GM12873 (cell line): ENCODE results near the gene SORCS2.

Experiments
- TF ChIP-seq, protein P1 (sequence below): IDR thresholded peaks from 2 replicates; pipeline ENCODE4 v1.5.1; 2012; ENCODE audit warnings: low read depth, mild to moderate bottlenecking, moderate library complexity, low read length, control low read depth; ENCODE audit not compliant: insufficient read depth; ENCODE audit errors: missing control alignments

The SORCS2 gene

DNA sequence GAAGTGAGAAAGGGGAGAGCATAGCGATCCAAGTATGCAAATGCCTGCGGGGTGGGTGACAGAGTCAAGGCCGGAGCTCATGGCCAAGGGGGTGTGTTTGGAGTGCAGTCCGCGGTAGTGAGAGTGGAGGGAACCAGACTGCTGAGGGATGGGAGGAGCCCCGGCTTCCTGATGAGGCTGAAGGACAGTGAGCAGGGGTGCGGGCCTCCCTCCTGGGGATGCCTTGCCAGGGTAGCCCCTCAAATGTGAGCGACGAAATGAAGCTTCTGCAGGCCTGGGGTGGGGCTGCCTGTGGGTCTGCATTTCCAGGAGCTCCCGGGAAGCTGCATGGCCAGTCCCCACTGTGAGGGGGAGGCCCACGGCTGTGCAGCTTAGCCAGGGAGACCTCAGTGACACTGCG is 197.4 kb downstream of the SORCS2 start:
- TF ChIP-seq, protein P1, sequence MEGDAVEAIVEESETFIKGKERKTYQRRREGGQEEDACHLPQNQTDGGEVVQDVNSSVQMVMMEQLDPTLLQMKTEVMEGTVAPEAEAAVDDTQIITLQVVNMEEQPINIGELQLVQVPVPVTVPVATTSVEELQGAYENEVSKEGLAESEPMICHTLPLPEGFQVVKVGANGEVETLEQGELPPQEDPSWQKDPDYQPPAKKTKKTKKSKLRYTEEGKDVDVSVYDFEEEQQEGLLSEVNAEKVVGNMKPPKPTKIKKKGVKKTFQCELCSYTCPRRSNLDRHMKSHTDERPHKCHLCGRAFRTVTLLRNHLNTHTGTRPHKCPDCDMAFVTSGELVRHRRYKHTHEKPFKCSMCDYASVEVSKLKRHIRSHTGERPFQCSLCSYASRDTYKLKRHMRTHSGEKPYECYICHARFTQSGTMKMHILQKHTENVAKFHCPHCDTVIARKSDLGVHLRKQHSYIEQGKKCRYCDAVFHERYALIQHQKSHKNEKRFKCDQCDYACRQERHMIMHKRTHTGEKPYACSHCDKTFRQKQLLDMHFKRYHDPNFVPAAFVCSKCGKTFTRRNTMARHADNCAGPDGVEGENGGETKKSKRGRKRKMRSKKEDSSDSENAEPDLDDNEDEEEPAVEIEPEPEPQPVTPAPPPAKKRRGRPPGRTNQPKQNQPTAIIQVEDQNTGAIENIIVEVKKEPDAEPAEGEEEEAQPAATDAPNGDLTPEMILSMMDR, result no peak

DNA sequence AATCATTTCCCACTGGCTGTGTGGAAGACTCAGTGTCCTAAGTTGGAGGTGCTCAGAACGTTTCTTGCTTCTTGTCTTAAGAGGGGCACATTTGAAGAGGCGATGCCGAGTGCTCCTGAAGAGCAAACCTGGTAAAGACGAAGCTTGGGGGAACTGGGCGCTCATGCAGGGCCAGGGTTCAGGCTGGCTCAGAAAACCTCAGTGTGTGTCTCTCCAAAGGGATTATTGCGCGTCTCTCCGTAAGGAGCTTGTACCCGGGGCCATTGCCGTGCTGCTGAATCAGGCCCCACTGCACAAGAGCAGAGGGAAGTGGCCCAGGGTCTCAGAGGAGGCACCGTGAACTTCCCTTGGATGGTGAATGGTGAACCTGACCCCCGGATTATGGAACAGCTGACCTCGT is 198.0 kb downstream of the SORCS2 start:
- TF ChIP-seq, protein P1, result no peak

DNA sequence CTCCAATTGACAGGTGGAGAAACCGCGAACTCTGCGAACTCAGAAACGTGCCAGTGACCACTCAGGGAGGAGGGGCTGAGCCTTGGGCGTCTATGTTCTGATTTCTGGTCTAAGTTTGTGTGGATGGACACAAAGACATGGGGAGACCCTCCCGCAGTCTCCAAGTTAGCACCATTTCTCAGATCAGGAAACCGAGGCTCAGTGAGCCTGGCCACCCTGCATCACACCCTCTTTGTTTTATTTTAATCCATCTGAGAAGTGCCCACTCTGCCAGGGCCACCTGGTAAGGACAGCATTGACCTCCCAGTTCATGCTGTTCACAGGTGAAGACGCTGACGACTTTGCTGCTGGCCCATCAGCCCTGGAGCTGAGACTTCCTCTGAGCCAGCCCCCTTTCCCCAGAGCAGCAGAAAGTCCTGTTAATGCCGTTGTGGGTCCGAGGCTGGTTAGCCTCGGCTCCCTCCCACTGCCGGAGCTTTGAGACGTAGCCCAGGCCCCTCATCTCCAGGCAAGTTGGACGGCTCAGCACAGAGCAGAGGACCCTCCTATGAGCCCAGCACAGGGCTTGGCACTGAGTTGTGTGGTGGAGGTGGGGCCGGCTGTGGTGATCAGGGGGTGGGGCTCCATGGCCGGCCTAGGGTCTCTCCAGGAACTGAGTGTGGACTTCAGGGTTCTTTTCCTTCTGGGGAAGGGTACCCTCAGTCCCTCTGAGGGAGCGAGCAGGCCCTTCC is 198.7 kb downstream of the SORCS2 start:
- TF ChIP-seq, protein P1, result no peak

DNA sequence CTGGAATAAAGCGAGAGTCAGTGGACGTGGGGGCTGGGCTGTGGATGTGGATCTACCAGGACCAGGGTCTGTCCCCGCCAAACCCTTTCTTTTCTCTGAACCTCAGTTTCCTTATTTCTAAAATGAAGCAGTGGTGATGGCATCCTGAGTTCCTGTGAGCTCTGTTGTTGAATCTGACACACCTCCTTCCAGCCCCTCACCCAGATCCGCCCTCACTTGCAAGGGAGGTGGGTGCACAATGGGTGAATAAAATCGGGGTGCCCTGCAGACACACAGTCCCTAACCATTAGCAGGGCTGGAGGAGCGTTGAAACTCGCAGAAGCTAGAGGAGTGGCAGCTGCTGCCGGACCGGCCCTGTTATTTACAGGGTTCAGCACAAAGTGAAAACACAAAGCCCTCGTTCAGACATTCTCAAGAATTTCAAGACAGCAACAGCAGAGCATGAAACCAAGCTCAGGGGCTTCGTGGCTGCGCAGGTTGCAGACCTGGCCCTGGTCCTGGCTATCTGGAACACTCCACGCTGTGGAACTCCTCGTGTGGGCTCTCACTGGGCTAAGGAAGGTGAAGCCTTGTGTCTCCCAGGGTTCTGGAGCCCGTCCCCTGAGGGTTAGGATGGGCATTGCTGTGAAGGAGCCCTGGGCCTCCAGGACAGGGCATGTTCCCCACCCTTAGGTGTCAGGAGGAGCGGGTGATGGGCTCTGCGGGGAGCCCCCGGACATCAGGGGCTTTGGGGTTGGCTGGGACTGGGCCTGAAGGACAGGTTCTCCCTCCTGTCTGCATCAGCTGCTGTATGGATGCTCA is 199.5 kb downstream of the SORCS2 start:
- TF ChIP-seq, protein P1, result no peak

DNA sequence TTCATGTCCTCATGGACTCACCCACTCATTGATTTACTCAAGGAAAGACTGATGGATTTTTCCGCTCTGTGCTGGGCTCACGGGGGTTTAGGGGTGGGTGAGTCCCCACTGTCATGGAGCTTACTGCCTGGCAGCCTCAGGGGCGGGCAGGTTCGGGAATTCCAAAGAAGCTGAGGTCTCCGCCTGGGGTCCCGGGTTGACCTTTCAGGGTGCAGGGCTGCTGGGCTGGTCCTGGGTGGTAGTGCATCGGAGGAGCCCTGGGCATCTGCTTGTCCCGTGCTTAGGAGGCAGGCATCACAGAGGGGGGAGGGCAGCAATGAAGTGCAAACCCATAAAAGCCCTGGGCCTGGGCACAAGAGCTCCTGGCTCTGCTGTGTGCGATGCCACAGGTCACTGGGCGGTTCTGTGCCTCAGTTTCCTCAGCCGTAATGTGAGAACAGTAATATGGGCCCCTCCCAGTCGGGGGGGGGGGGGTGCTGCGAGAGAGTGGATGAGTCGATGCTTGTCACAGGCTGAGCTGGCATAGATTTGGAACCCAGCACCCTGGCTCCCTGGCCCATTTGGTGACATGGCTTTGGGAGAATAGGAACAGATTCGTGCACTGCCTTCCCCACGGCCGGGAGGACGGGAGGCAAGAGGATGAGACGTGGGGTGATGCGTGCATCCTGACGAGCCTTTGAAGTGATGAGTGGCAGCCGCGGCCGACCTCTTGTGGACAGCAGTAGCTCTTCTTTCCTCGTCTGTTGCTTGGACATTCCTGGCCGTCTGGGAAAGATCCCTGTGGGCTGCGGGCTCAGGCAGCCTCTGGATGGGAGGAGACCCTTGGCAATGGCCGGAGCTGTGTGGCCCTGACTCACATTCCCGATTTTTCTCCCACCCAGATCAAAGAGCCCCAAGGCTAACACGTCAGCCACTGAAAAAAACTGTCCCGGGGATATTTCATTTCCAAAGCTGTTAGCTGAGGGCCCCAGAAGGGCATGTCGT is 200.4 kb downstream of the SORCS2 start:
- TF ChIP-seq, protein P1, result no peak

DNA sequence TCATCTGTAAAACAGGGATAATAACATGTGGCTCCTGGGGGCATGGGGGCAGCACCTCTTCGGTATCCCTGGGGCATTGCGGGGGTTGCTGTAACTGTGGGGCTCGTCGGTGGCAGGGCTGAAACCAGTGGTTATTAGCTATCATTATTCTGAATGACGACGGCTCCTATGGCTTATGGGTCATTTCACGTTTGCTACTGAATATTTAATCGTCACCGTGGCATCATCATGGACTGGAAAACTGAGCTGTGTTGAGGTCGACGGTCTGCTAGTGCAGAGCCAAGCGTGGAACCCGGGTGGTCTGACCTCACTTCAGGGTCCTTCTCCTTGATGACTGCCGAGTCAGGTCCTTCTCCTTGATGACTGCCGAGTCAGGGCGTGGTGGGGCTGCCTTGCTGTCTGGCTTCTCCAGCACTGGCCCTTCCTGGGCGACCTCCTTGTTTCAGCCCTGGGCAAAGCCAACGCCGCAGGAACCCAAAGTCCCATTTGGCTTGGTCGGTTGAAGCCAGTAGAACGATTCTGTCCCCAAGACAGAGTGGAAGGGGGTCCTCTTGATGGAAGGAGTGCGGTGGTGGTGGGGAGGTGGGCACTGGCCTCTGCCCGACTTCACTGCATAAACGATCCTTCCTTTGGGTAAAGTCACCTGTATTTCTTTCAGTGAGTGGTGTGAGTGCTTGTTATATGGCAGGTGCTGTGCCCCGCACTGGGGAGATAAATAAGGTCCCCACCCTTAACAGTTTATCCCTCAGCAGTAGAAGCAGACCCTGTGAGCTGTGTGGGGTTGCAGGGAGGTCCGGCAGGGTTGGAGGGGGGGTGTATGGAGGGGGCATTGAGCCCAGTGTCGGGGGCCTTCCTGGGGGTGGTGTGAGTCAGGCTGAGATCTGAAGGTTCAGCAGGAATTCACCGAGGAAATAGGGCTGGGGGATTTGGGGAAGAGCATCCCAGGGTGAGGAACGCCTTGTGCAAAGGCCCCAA is 201.6 kb downstream of the SORCS2 start:
- TF ChIP-seq, protein P1, result no peak
